NB4 (cell line): ENCODE measurements around the gene DAB2IP.

Experiments used
- MYC ChIP-seq: IDR thresholded peaks from 2 replicates; pipeline ENCODE4 v1.6.1; 2011; ENCODE audit warnings: low read depth, low read length
- POLR2A ChIP-seq: IDR thresholded peaks from 2 replicates; pipeline ENCODE4 v1.6.1; 2011; ENCODE audit warnings: mild to moderate bottlenecking; ENCODE audit not compliant: insufficient read length; ENCODE audit errors: extremely low read depth
- TF ChIP-seq, protein P1 (sequence below): IDR thresholded peaks from one replicate; pipeline ENCODE4 v1.5.1; 2012; ENCODE audit warnings: low read depth, low read length

DNA sequence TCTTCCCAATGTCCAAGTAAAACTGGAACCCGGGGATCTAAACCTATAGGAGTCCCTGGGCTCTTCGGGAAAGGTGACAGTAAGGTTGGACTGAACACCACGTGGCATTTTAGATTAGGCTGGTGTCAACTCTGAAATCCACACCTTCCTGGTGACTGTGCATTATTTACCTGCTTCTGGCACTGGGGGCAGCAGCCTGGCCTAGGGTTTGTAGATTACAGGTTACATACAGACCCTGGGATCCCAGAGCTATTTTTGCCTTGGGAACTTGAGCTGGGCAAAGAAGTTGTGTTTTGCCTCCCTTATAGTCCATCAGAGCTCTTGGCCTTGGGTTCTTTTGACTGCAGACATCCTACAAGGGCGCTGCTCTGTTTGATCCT, 173.2 kb downstream of the DAB2IP start:
- TF ChIP-seq, protein P1, sequence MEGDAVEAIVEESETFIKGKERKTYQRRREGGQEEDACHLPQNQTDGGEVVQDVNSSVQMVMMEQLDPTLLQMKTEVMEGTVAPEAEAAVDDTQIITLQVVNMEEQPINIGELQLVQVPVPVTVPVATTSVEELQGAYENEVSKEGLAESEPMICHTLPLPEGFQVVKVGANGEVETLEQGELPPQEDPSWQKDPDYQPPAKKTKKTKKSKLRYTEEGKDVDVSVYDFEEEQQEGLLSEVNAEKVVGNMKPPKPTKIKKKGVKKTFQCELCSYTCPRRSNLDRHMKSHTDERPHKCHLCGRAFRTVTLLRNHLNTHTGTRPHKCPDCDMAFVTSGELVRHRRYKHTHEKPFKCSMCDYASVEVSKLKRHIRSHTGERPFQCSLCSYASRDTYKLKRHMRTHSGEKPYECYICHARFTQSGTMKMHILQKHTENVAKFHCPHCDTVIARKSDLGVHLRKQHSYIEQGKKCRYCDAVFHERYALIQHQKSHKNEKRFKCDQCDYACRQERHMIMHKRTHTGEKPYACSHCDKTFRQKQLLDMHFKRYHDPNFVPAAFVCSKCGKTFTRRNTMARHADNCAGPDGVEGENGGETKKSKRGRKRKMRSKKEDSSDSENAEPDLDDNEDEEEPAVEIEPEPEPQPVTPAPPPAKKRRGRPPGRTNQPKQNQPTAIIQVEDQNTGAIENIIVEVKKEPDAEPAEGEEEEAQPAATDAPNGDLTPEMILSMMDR = no peak
- TF ChIP-seq POLR2A (no peak), MYC (no peak)
